ENCODE measurements around the gene CSMD2.

Gene CSMD2

DNA sequence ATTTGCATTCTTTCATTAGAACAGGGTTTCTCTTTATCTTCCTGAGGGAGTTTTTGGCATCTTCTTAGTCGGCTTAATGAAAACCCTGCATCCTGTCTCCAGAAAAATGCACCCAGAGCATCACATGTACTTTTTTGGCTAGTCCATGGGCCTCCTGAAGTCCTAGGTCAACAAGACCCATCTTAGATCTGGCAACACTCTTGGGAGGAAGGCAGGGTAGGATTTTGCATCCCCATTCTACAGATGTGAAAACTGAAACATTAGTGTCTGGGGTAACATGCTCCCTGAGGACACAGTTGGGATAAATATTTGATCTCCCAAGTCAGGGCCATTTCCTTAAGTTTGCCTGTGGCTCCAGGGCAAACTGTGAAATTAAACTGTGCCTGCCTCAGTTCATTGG is 341.2 kb downstream of the CSMD2 start:
- TF ChIP-seq, protein P1, sequence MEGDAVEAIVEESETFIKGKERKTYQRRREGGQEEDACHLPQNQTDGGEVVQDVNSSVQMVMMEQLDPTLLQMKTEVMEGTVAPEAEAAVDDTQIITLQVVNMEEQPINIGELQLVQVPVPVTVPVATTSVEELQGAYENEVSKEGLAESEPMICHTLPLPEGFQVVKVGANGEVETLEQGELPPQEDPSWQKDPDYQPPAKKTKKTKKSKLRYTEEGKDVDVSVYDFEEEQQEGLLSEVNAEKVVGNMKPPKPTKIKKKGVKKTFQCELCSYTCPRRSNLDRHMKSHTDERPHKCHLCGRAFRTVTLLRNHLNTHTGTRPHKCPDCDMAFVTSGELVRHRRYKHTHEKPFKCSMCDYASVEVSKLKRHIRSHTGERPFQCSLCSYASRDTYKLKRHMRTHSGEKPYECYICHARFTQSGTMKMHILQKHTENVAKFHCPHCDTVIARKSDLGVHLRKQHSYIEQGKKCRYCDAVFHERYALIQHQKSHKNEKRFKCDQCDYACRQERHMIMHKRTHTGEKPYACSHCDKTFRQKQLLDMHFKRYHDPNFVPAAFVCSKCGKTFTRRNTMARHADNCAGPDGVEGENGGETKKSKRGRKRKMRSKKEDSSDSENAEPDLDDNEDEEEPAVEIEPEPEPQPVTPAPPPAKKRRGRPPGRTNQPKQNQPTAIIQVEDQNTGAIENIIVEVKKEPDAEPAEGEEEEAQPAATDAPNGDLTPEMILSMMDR (IDR thresholded peaks at IDR 0.05; ENCODE audit: low read depth, low read length), result no peak
- DNase-seq (ENCODE audit: extremely low read depth, low read depth), result no peak

DNA sequence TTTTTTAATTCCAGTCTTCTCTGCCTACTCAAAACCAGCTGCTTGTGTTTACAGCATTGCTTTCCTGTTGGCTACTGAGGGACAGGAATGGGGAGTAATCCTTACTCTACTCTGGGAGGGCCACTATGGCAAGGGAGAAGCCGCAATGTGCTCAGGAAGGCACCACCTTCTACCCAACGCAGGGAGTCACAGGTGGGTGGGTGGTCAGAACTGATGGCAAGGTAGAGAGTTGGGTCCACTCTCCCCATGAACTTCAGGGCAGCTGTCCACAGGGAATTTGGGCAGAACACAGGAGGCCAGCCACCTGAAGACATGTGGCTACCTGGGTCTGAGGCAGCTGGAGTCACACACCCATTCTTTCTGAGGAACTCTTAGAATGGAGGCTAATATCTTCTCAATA is 341.6 kb downstream of the CSMD2 start:
- TF ChIP-seq, protein P1 (IDR thresholded peaks at IDR 0.05; ENCODE audit: low read depth, low read length), result no peak
- no peak for DNase-seq (ENCODE audit: extremely low read depth, low read depth)

DNA sequence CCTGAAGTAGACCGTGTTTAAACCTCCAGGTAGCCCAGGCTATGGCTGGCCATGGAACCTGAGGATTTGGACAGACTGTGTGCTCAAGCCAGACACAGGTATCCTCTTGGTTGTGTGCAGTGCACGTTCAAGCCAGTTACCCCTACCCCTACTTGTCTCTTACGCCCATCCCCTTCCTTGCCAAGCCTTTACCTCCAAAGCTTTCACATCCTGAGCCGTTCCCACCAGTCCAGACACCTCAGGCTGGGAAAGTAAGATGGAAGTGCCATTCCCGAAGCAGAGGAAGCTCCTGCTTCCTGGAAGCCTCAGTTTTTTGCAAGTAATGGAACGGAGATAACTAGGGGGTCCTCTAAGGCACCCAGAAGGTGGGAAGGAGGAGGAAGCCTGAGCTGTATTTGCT is 342.6 kb downstream of the CSMD2 start:
- TF ChIP-seq, protein P1 (IDR thresholded peaks at IDR 0.05; ENCODE audit: low read depth, low read length), result no peak
- DNase-seq (ENCODE audit: extremely low read depth, low read depth), result no peak

DNA sequence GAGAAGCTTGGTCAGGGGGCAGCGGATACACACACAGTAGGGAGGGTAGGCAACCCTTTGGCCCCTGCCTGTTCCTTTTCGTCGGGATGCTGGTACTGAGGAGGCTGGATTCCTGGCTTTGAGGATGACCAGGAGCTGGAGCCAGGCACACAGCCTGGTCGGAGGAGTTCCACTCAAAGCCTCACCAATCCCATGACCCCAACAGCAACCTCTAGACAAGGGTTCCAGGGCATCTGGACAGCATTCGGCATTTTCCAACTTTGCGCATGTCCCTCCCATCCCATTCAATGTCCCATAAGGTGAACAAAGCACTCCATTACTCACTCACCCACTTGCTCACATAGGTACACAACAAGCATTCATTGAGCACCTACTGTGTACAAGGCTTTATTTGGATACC is 343.7 kb downstream of the CSMD2 start:
- DNase-seq (ENCODE audit: extremely low read depth, low read depth), result no peak
- TF ChIP-seq, protein P1 (IDR thresholded peaks at IDR 0.05; ENCODE audit: low read depth, low read length), result no peak

DNA sequence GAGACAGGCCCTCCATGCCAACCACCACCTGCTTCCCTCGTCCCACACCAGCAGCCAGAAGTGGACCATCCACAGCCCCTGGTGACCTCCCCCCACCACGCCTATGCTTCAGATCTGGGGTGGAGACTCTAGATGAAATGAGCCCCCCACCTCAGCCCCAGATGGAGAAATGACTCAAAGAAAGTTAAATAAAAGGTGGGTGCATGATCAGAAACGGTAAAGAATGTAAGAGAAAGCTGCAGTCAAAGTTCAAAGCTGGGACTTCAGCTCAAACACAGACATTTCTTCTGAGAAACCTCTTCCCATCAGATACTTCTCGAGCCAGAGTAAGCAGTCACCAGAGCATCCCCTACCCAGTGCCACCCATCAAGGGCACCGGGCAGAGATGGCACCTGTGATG is 344.2 kb downstream of the CSMD2 start:
- TF ChIP-seq, protein P1 (IDR thresholded peaks at IDR 0.05; ENCODE audit: low read depth, low read length), result no peak
- DNase-seq (ENCODE audit: extremely low read depth, low read depth), result no peak

DNA sequence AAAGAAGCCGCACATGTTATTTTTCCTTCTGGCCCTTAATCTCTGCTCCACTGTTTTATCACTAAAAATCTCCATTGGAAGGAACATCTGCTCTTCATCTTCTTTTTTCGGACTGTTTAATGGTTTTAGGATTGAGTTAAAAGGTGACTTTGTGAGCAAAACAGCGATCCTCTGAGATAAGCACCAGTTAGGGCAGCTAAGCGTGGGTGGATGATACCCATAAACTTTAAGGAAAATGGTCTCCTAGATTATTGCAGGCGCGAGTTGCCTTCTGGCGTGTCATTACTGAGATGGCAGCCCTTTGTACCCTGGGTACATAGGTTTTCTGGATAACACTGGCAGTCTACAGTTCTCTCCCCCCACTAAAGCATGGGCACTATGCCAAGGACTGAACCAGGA is 345.1 kb downstream of the CSMD2 start:
- DNase-seq (ENCODE audit: extremely low read depth, low read depth), result no peak
- TF ChIP-seq, protein P1 (IDR thresholded peaks at IDR 0.05; ENCODE audit: low read depth, low read length), result no peak

DNA sequence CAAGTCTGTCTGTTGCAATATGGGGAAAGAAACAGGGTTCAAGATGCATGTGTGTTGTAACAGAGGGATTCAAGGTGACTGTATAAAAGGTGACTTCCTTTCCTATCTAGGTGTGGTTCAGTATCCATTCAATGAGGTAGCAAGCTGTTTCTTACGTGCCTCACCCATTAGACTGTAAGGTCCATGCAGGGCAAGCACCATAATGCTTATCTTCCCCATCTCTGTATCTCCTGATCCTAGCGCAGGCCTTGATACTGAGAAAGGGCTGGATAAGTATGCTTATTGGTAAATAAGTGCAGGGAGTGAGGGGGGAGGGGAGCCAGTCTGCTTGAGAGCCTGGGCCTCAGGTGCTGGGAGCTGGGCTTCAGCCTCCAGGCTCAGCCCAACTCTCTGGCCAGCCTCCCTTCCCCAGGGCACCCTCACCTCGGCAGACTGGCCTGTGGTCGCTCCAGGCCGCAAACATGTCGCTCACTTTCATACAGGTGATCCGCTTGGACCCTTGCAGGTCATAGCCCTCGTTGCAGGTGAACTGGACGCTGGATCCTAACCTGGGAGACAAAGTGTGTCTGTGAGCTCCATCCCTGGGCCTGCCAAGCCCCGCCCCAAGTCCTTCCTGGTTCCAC is 345.6 kb downstream of the CSMD2 start:
- TF ChIP-seq, protein P1 (IDR thresholded peaks at IDR 0.05; ENCODE audit: low read depth, low read length), result no peak

More for the DNA sequence above, 345.6 kb downstream of the CSMD2 start:
- no peak for DNase-seq (ENCODE audit: extremely low read depth, low read depth)

All from AG09319 (cell line).